GM12878 (cell line): Measurements from ENCODE around the gene EEPD1. TPM values are rescaled to one million over a fixed set of nuclear protein-coding genes. Genes with fewer than 3 reads are reported as not detected.

Source experiments
- ATAC-seq: fragments of 200-7000 bp; cut with Tn5 transposase; 3 replicates; pipeline ENCODE4 v1.9.1; 2020; ENCODE audit warnings: mild to moderate bottlenecking, moderate library complexity
- BruUV-seq: library from RNA; stranded (reverse); fragments of 400-500 nt; replicated peaks from 2 replicates; lab custom pipeline; 2021; lab: Mats Ljungman, UMichigan
- CTCF ChIA-PET: fragments of 300-600 bp; sonication (Branson Sonifier 250); formaldehyde crosslinking; extraction: SDS; loops from one replicate; lab custom pipeline; 2021; ENCODE audit warnings: inconsistent platforms; lab: Yijun Ruan, JAX
- POLR2A ChIA-PET: fragments of 350-600 bp; formaldehyde crosslinking; extraction: SDS; loops from one replicate; lab custom pipeline; 2021; ENCODE audit warnings: inconsistent platforms; lab: Charles Lee
- RAD21 ChIA-PET: fragments of 300-600 bp; sonication (Branson Sonifier 250); formaldehyde crosslinking; loops from one replicate; lab custom pipeline; 2023; ENCODE audit warnings: antibody characterized with exemption; ENCODE audit not compliant: unreplicated experiment; lab: Charles Lee
- SMC1A ChIA-PET: fragments of 300-600 bp; sonication (Branson Sonifier 250); formaldehyde crosslinking; loops from one replicate; lab custom pipeline; 2023; ENCODE audit not compliant: unreplicated experiment, uncharacterized antibody; lab: Charles Lee
- DNase-seq: peaks from one replicate; pipeline ENCODE4 v3.0.0-alpha.2; 2011; ENCODE audit warnings: low read depth, low spot score
- FAIRE-seq: peaks from 3 replicates; lab custom pipeline; 2011; peaks lifted over from hg19 to GRCh38; lab: Jason Lieb, UNC
- H2AFZ ChIP-seq: 2 replicates; pipeline ENCODE4 v1.6.0; 2011; ENCODE audit warnings: low read depth, low read length, control low read depth; ENCODE audit not compliant: control insufficient read depth
- H3K27ac ChIP-seq: 2 replicates; pipeline ENCODE4 v1.5.1; 2011; ENCODE audit warnings: control low read depth; ENCODE audit not compliant: control insufficient read depth, insufficient read depth
- H3K27me3 ChIP-seq, 2 experiments: replicated peaks in 1 of 2; 2 replicates each; pipeline versions ENCODE4 v1.6.0 to v1.6.1; 2011; ENCODE audit warnings: low read length in 1 of 2; ENCODE audit not compliant: control insufficient read depth in 2 of 2, insufficient read depth in 2 of 2
- H3K36me3 ChIP-seq, 2 experiments: 2 replicates each; pipeline ENCODE4 v1.5.1; 2011; ENCODE audit warnings: low read length in 1 of 2; ENCODE audit not compliant: control insufficient read depth in 2 of 2, insufficient read depth in 2 of 2
- H3K4me1 ChIP-seq: 2 replicates; pipeline ENCODE4 v1.6.1; 2011; ENCODE audit warnings: mild to moderate bottlenecking, low read length, moderate library complexity, mixed read lengths; ENCODE audit not compliant: control insufficient read depth, insufficient read depth
- H3K4me2 ChIP-seq: 2 replicates; pipeline ENCODE4 v1.6.0; 2011; ENCODE audit warnings: control low read depth; ENCODE audit not compliant: control insufficient read depth, insufficient read depth
- H3K4me3 ChIP-seq: fragments of 200-600 bp; sonication (generic); 2 replicates; pipeline ENCODE4 v1.5.1; 2016
- H3K79me2 ChIP-seq: 2 replicates; pipeline ENCODE4 v1.6.0; 2011; ENCODE audit warnings: low read length; ENCODE audit not compliant: control insufficient read depth, insufficient read depth
- H3K9ac ChIP-seq: 2 replicates; pipeline ENCODE4 v1.8.0; 2011; ENCODE audit warnings: low read length, control low read depth, mixed read lengths; ENCODE audit not compliant: control insufficient read depth, insufficient read depth
- H3K9me3 ChIP-seq: replicated peaks from 3 replicates; pipeline ENCODE4 v1.5.1; 2011; ENCODE audit warnings: mild to moderate bottlenecking, low read length; ENCODE audit not compliant: control insufficient read depth, insufficient read depth
- H4K20me1 ChIP-seq: 2 replicates; pipeline ENCODE4 v1.6.0; 2011; ENCODE audit not compliant: control insufficient read depth, insufficient read depth
- BCL11A ChIP-seq: IDR thresholded peaks from 2 replicates; pipeline ENCODE4 v1.6.1; 2011; ENCODE audit warnings: low read depth, low read length
- BRCA1 ChIP-seq: IDR thresholded peaks from 2 replicates; pipeline ENCODE4 v1.6.1; 2011; ENCODE audit warnings: low read depth, low read length, improper control_type of control experiment
- CHD1 ChIP-seq: IDR thresholded peaks from 2 replicates; pipeline ENCODE4 v1.6.1; 2012; ENCODE audit warnings: low read depth, low read length, improper control_type of control experiment
- CREB1 ChIP-seq: IDR thresholded peaks from 2 replicates; pipeline ENCODE4 v1.6.1; 2012; ENCODE audit warnings: low read depth, mild to moderate bottlenecking, inconsistent platforms
- KDM1A ChIP-seq: fragments of 200-600 bp; sonication (generic); IDR thresholded peaks from 2 replicates; pipeline ENCODE4 v1.6.1; 2016; ENCODE audit warnings: borderline replicate concordance
- NR2C1 ChIP-seq: fragments of 450-650 bp; IDR thresholded peaks from 2 replicates; pipeline ENCODE4 v1.6.1; 2017; ENCODE audit warnings: antibody characterized with exemption, mild to moderate bottlenecking, moderate library complexity
- PAX5 ChIP-seq: IDR thresholded peaks from 2 replicates; pipeline ENCODE4 v1.6.1; 2011; ENCODE audit warnings: low read depth, low read length, borderline replicate concordance
- POLR2AphosphoS5 ChIP-seq: IDR thresholded peaks from 2 replicates; pipeline ENCODE4 v1.6.1; 2011; ENCODE audit warnings: mild to moderate bottlenecking, low read length, inconsistent platforms
- SMAD1 ChIP-seq: fragments of 450-650 bp; IDR thresholded peaks from 2 replicates; pipeline ENCODE4 v1.6.1; 2018; ENCODE audit warnings: mild to moderate bottlenecking, low read depth; ENCODE audit not compliant: partially characterized antibody
- SRF ChIP-seq, 2 experiments: IDR thresholded peaks; 2 replicates each; pipeline ENCODE4 v1.6.1; 2011; ENCODE audit warnings: low read depth in 2 of 2, low read length in 2 of 2, mild to moderate bottlenecking in 1 of 2, moderate library complexity in 1 of 2
- TCF3 ChIP-seq: IDR thresholded peaks from 2 replicates; pipeline ENCODE4 v1.6.1; 2012; ENCODE audit warnings: low read depth, mild to moderate bottlenecking, low read length, borderline replicate concordance; ENCODE audit not compliant: insufficient read depth
- ZNF217 ChIP-seq: fragments of 450-650 bp; IDR thresholded peaks from 2 replicates; pipeline ENCODE4 v1.6.1; 2017; ENCODE audit warnings: antibody characterized with exemption, mild to moderate bottlenecking
- ZNF384 ChIP-seq: IDR thresholded peaks from 2 replicates; pipeline ENCODE4 v1.6.1; 2012; ENCODE audit warnings: low read depth, mild to moderate bottlenecking, low read length, improper control_type of control experiment, borderline replicate concordance
- WGBS: methylation state at CpG from one replicate; pipeline ENCODE4 v1.1.6; 2016; ENCODE audit warnings: low lambda C conversion rate; ENCODE audit not compliant: insufficient replicate concordance, insufficient coverage; ENCODE audit errors: missing lambda C conversion rate; 5-methylcytosine and 5-hydroxymethylcytosine counted together
- in situ Hi-C: fragments of 300-500 bp; cut with MboI; formaldehyde crosslinking; loops from 9 replicates; pipeline ENCODE4 v1.14.3; 2018; ENCODE audit warnings: mixed read lengths
- intact Hi-C: fragments of 100-400 bp; cut with micrococcal nuclease; formaldehyde crosslinking; loops from one replicate; pipeline ENCODE4 v1.14.2; 2022; ENCODE audit not compliant: unreplicated experiment
- polyA plus RNA-seq, 11 experiments: library from polyadenylated mRNA; depleted of rRNA in 4 of 11; unstranded in 6 of 11; stranded (reverse) in 5 of 11; fragments of >200 nt; fragmentation: Nextera tagmentation in 4 of 11; fragmentation: Illumina TruSeq in 1 of 11; extraction: Ambion mirVana in 4 of 11; extraction: Trizol in 1 of 11; gene quantifications; 1 replicate in 1 of 11; 2 replicates in 10 of 11; pipeline versions ENCODE4 v1.2.1 to v1.2.3, GENCODE V29; 2011 to 2016; ENCODE audit warnings: inconsistent platforms in 2 of 11, missing spikeins in 2 of 11, low read depth in 1 of 11
- total RNA-seq, 4 experiments: library from RNA; depleted of rRNA in 3 of 4; stranded (reverse); fragments of >200 nt in 3 of 4; fragmentation: Illumina TruSeq in 1 of 4; extraction: Trizol in 1 of 4; gene quantifications; 2 replicates each; pipeline versions ENCODE4 v1.2.1 to v1.2.3, GENCODE V29; 2013 to 2021

The EEPD1 gene
- total and polyA plus RNA-seq, 10 of the 15 experiments (the other 5 are each of a cell fraction or from before 2014, with no cell fraction given), result 0.24 to 2.8 (median 0.86) TPM; not detected in 1

DNA sequence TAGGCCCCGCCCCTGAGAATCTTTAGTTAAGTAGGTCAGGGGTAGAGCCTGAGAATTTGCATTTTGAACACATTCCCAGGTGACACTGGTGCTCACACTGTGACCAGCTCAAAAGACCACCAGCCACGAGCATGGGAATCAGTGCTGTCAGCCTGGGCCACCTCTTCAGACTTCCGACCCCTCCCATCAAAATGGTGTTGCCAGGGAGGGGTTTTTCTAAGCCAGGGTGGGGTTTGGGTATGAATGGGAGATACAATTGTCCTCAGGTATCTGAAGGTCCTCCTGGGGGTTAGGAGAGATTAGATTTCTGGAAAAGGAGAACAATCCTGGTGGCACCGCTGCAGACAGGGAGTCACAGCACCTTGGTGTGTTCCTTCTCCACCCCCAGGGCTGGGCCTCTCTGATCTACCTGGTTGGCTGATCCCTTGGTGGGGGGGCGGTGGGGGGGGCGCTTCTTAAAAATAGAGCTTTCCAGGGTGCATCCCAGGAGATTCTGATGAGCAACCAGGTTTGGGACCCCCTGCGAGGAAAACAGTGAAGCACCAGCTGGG is 125.1 kb downstream of the EEPD1 start:
- FAIRE-seq (no peak), DNase-seq (no peak), ATAC-seq (no peak)
- Histone ChIP-seq H3K4me3 (no peak overlapping the region), H3K9ac (no peak overlapping the region), H3K9me3 (no peaks in the 10 kb centered on the region; the same call in 2 of the 3 replicates), H3K36me3 (no peaks in the 10 kb centered on the region), H3K4me1 (peaks cover 3% of the 10 kb centered on the region), H4K20me1 (no peaks in the 10 kb centered on the region), H2AFZ (no peak overlapping the region), H3K4me2 (no peak overlapping the region), H3K79me2 (no peaks in the 10 kb centered on the region), H3K27ac (no peak overlapping the region), H3K27me3 (no peaks in the 10 kb centered on the region; a peak in 1 of 4 replicates)
- in situ Hi-C loops, result no loop called here
- no TSS peak for BruUV-seq
- ChIA-PET SMC1A (interaction anchor here (1.7 to 8.7 kb wide), 2 partner anchors 13 to 103 kb away, joined by 3 to 92 read pairs; no protein-coding TSS in a partner anchor), RAD21 (interaction anchor here (0.7 to 7.8 kb wide), 4 partner anchors 10 to 293 kb away, joined by 3 to 62 read pairs (median 3); no protein-coding TSS in a partner anchor), CTCF (interaction anchor here (0.7 to 1.8 kb wide), 5 partner anchors 10 to 106 kb away, joined by 3 to 7 read pairs (median 3); no protein-coding TSS in a partner anchor), POLR2A (interaction anchor here (0.6 to 1.8 kb wide), 4 partner anchors 12 to 105 kb away, joined by 3 to 10 read pairs (median 4); no protein-coding TSS in a partner anchor)
- intact Hi-C loops, result no loop called here
- TF ChIP-seq CHD1 (no peak), PAX5 (no peak), ZNF384 (no peak), BRCA1 (no peak), NR2C1 (no peak), TCF3 (no peak), ZNF217 (no peak), KDM1A (no peak), CREB1 (no peak), BCL11A (no peak), SRF (IDR thresholded peaks at IDR 0.05; ENCODE audit: low read depth in 2 of 2, low read length in 2 of 2) (no peak), POLR2AphosphoS5 (no peak), SMAD1 (no peak)
- 32% methylated on average over 7 of the region's 7 CpGs for WGBS
